Natural killer cell (primary cell): ENCODE measurements around the gene HAPLN2. TPM values are rescaled to one million over a fixed set of nuclear protein-coding genes. Genes with fewer than 3 reads are reported as not detected.

ENCODE experiments used
- ATAC-seq, 3 donors: fragments of 150-1000 bp in 2 of 3; fragments of 200-7000 bp in 1 of 3; cut with Tn5 transposase; 1 replicate in 1 of 3; 2 replicates in 2 of 3; pipeline ENCODE4 v1.10.0; 2021; ENCODE audit warnings: mild to moderate bottlenecking in 2 of 3, moderate library complexity in 2 of 3
- DNase-seq, 2 donors: peaks; one replicate each; pipeline versions ENCODE4 v3.0.0 to v3.0.0-alpha.2; 2013 to 2021; ENCODE audit warnings: mixed read lengths in 1 of 2
- H3K27ac ChIP-seq: one replicate; pipeline ENCODE4 v1.5.1; 2013; ENCODE audit warnings: mild to moderate bottlenecking, low read length
- H3K27me3 ChIP-seq: one replicate; pipeline ENCODE4 v1.6.1; 2013; ENCODE audit warnings: low read length; ENCODE audit not compliant: control insufficient read depth, insufficient read depth
- H3K36me3 ChIP-seq: one replicate; pipeline ENCODE4 v1.6.1; 2013; ENCODE audit warnings: low read length; ENCODE audit not compliant: control insufficient read depth, insufficient read depth
- H3K4me1 ChIP-seq: one replicate; pipeline ENCODE4 v1.6.1; 2013; ENCODE audit warnings: low read length; ENCODE audit not compliant: control insufficient read depth, insufficient read depth
- H3K4me3 ChIP-seq: one replicate; pipeline ENCODE4 v1.5.1; 2013; ENCODE audit warnings: low read length
- H3K9me3 ChIP-seq: one replicate; pipeline ENCODE4 v1.6.1; 2013; ENCODE audit warnings: low read length; ENCODE audit not compliant: control insufficient read depth, insufficient read depth
- H3K27ac Mint-ChIP-seq, 2 donors: one replicate each; pipeline ENCODE4 v1.8.0; 2022; ENCODE audit warnings: mild to moderate bottlenecking in 2 of 2, mixed read lengths in 2 of 2, moderate library complexity in 1 of 2
- H3K27me3 Mint-ChIP-seq, 2 donors: one replicate each; pipeline ENCODE4 v1.8.0; 2022; ENCODE audit warnings: low read depth in 2 of 2, mixed read lengths in 2 of 2
- H3K36me3 Mint-ChIP-seq: one replicate; pipeline ENCODE4 v1.8.0; 2022; ENCODE audit warnings: mixed read lengths
- H3K4me1 Mint-ChIP-seq, 2 donors: one replicate each; pipeline ENCODE4 v1.8.0; 2022; ENCODE audit warnings: mixed read lengths in 2 of 2
- H3K4me3 Mint-ChIP-seq: one replicate; pipeline ENCODE4 v1.8.0; 2022; ENCODE audit warnings: mild to moderate bottlenecking, moderate library complexity, mixed read lengths
- H3K9me3 Mint-ChIP-seq, 2 donors: one replicate each; pipeline ENCODE4 v1.8.0; 2022; ENCODE audit warnings: mixed read lengths in 2 of 2
- WGBS: methylation state at CpG from one replicate; pipeline ENCODE4 v1.1.7; 2013; ENCODE audit warnings: missing lambda C conversion rate; ENCODE audit not compliant: insufficient coverage; 5-methylcytosine and 5-hydroxymethylcytosine counted together
- intact Hi-C: fragments of 100-400 bp; cut with micrococcal nuclease; formaldehyde crosslinking; loops from one replicate; pipeline ENCODE4 v1.14.2; 2022
- total RNA-seq, 4 donors: library from RNA; stranded (reverse); fragments of 120-200 nt in 1 of 4; gene quantifications; one replicate each; pipeline versions ENCODE4 v1.2.3 to v1.2.4, GENCODE V29; 2013 to 2022
- TF ChIP-seq, protein P1 (sequence below): fragments of 200-600 bp; IDR thresholded peaks from one replicate; pipeline ENCODE4 v1.8.0; 2022; ENCODE audit warnings: antibody characterized with exemption

Gene HAPLN2
- total RNA-seq, 3 donors from 2014 or later (not counting 1 experiment from before 2014, with no cell fraction given) = not detected

DNA sequence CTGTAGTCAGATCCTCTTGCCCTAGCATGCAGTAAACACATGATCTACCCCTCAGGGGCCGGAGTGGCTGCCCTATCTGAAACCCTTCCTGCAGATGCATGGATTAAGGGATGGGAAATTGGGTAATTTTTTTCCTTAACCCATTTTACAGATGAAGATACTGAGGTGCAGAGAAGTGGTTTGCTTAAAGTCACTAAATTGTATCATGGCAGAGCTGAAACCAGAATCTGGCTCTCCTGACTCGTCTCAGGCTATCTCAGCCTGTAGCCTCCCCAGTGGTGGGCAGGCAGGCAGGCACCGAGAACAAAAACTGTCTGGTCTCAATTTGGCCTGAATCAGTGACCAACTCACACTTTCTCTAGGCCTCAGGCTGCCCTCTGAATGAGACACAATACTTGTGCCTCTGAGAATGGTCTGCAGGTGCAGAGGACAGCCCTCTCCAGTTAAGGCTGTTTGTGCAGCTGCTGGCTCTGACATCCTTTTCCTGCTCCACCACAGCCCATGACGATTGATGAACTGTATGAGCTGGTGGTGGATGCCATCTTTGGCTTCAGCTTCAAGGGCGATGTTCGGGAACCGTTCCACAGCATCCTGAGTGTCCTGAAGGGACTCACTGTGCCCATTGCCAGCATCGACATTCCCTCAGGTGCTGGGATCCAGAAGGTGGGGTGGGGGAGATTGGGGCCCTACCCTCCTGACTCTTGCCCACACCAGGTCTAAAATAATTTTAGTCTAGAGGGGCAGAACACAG lies 26.1 kb upstream of the HAPLN2 start:
- no peak overlapping the region for H3K27ac ChIP-seq
- no peaks in the 10 kb centered on the region for H3K36me3 Mint-ChIP-seq
- H3K4me1 ChIP-seq = peaks cover 16% of the 10 kb centered on the region
- peak overlapping the region; percentile 85 for H3K4me3 Mint-ChIP-seq
- H3K27me3 ChIP-seq = no peaks in the 10 kb centered on the region
- peaks cover 17% of the 10 kb centered on the region for H3K36me3 ChIP-seq
- intact Hi-C loops = no loop called here
- no peaks in the 10 kb centered on the region for H3K9me3 ChIP-seq
- DNase-seq = no peak
- H3K27me3 Mint-ChIP-seq = no peaks in the 10 kb centered on the region
- TF ChIP-seq, protein P1, sequence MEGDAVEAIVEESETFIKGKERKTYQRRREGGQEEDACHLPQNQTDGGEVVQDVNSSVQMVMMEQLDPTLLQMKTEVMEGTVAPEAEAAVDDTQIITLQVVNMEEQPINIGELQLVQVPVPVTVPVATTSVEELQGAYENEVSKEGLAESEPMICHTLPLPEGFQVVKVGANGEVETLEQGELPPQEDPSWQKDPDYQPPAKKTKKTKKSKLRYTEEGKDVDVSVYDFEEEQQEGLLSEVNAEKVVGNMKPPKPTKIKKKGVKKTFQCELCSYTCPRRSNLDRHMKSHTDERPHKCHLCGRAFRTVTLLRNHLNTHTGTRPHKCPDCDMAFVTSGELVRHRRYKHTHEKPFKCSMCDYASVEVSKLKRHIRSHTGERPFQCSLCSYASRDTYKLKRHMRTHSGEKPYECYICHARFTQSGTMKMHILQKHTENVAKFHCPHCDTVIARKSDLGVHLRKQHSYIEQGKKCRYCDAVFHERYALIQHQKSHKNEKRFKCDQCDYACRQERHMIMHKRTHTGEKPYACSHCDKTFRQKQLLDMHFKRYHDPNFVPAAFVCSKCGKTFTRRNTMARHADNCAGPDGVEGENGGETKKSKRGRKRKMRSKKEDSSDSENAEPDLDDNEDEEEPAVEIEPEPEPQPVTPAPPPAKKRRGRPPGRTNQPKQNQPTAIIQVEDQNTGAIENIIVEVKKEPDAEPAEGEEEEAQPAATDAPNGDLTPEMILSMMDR = no peak
- no peak overlapping the region for H3K4me3 ChIP-seq
- no peaks in the 10 kb centered on the region for H3K9me3 Mint-ChIP-seq
- no peak for ATAC-seq
- H3K4me1 Mint-ChIP-seq = peaks cover 14 to 20% of the 10 kb centered on the region in 2 donors
- peak overlapping the region in 1 of 2 donors; percentile 58 for H3K27ac Mint-ChIP-seq
- WGBS = 96% methylated on average over 6 of the region's 8 CpGs

DNA sequence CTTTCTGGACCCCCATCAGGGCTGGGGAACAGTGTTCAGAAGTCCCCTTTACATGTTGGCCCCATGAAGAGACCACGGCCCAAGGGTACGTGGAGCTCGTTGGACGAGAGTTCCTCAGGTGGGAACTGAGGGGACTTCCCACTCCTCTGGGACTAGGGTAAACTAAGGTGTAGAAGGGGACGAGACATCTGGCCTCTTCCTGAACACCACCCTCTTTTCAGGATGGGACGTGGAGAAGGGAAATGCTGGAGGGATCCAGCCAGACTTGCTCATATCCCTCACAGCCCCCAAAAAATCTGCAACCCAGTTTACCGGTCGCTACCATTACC lies 25.6 kb upstream of the HAPLN2 start:
- intact Hi-C loops = no loop called here
- DNase-seq (no peak), ATAC-seq (no peak)
- Histone ChIP-seq H3K27me3 (no peaks in the 10 kb centered on the region), H3K27ac (no peak overlapping the region), H3K36me3 (peaks cover 19% of the 10 kb centered on the region), H3K4me1 (peaks cover 16% of the 10 kb centered on the region), H3K9me3 (no peaks in the 10 kb centered on the region), H3K4me3 (no peak overlapping the region)
- Mint-ChIP-seq H3K4me3 (no peak overlapping the region), H3K27ac (no peak overlapping the region), H3K9me3 (no peaks in the 10 kb centered on the region), H3K27me3 (no peaks in the 10 kb centered on the region), H3K36me3 (no peaks in the 10 kb centered on the region), H3K4me1 (peaks cover 14 to 20% of the 10 kb centered on the region in 2 donors)
- TF ChIP-seq, protein P1 = no peak
- 89% methylated on average over 5 of the region's 8 CpGs for WGBS

DNA sequence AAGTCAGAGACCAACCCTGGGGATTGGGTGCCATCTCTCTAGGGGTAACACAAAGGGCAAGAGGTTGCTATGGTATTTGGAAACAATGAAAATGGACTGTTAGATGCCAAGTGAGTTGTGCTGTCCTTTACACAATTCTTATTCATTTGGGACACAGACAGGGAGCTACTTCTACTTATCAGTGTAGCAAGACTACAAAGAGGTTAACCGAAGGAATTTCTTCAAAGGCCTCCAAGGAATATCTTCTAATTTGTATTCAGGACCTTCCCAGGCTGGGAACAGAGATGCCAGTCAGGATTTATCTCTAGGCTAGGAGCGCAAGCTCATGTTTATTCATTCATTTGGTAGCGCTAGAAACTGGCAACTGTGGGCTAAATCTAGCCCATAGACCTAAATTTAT lies 25.0 kb upstream of the HAPLN2 start:
- Mint-ChIP-seq H3K4me1 (peaks cover 14 to 20% of the 10 kb centered on the region in 2 donors), H3K27me3 (no peaks in the 10 kb centered on the region), H3K27ac (no peak overlapping the region), H3K36me3 (no peaks in the 10 kb centered on the region), H3K4me3 (no peak overlapping the region), H3K9me3 (no peaks in the 10 kb centered on the region)
- 96% methylated on average over 3 of the region's 3 CpGs for WGBS
- intact Hi-C loops = no loop called here
- H3K36me3 ChIP-seq = peaks cover 19% of the 10 kb centered on the region
- H3K4me1 ChIP-seq = peaks cover 16% of the 10 kb centered on the region
- ATAC-seq (no peak), DNase-seq (no peak)
- H3K4me3 ChIP-seq = no peak overlapping the region
- no peaks in the 10 kb centered on the region for H3K27me3 ChIP-seq
- no peaks in the 10 kb centered on the region for H3K9me3 ChIP-seq
- no peak overlapping the region for H3K27ac ChIP-seq
- TF ChIP-seq, protein P1 = no peak

DNA sequence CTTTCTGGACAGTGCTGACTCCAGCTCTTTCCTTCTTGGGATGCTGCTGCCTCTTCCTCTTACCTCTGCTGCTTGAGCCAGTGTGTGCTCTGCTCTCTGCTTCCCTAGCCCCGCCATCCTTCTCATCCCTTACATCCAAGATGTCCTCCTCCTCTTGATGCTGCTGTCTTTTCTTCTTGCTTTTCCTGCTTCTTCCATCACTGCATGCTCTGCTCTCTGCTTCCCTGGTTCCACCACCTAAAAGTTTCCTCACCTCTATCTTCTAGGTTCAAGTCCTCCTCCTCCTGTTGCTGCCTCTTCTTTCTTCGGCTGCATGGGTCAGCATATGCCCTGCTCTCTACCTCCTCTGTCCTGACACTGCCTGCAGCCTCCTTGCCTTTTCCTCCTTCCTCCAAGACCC lies 24.2 kb upstream of the HAPLN2 start:
- DNase-seq = no peak
- Mint-ChIP-seq H3K36me3 (no peaks in the 10 kb centered on the region), H3K27ac (no peak overlapping the region), H3K4me3 (no peak overlapping the region), H3K4me1 (peaks cover 14 to 20% of the 10 kb centered on the region in 2 donors), H3K27me3 (no peaks in the 10 kb centered on the region), H3K9me3 (no peaks in the 10 kb centered on the region)
- 99% methylated on average over 2 of the region's 2 CpGs for WGBS
- TF ChIP-seq, protein P1 = no peak
- peaks cover 19% of the 10 kb centered on the region for H3K36me3 ChIP-seq
- intact Hi-C loops = no loop called here
- H3K27me3 ChIP-seq = no peaks in the 10 kb centered on the region
- peaks cover 16% of the 10 kb centered on the region for H3K4me1 ChIP-seq
- no peak overlapping the region for H3K4me3 ChIP-seq
- no peak overlapping the region for H3K27ac ChIP-seq
- no peak for ATAC-seq
- H3K9me3 ChIP-seq = no peaks in the 10 kb centered on the region
